GM04504 (cell line): ENCODE data around the gene IL1RAP.
A peak's percentile ranks its signal among the peaks of the same experiment; 100 is the strongest.

Source experiments
- DNase-seq: peaks from one replicate; pipeline ENCODE4 v3.0.0-alpha.2; 2012; ENCODE audit warnings: low read depth

The IL1RAP gene

DNA sequence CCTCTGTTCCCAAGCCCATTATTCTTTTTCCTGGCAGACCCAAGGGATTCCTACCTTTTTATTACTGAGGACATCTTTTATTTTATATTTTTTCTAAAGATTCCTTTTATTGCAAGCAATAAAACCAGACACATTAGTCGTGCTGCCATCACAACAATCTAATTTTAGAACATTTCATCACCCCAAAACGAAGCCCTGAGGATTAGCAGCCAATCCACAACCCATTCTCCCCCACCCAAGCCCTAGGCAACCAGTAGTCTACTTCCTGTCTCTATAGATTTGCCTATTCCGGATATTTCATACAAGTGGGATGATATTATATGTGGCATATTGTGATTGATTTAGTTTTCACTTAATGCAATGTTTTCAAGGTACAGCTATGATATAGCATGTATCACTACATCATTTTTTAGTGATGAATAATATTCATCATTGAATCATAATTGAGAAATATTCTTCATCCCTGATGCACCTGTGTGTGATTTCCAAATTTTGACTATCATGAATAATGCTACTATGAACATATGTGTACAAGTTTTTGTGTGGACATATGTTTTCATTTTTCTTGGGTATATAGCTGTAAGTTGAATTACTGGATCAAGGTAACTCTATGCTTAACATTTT, 65.7 kb downstream of the IL1RAP start:
- DNase-seq: peak; percentile 3

DNA sequence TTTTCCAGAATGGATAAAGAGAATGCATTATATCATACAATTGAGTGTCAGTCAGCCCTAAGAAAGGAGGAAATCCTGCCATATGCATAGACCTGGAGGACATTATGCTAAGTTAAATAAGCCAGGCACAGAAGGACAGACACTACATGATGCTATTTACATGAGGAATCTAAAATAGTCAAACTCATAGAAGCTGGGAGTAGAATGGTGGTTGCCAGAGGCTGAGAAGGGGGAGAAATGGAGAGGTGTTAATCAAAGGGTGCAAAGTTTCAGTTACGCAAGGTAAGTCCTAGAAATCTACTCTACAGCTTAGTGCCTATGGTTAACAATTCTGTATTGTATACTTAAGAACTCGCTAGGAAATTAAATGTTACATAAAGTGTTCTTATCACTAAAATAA, 66.5 kb downstream of the IL1RAP start:
- no peak for DNase-seq

DNA sequence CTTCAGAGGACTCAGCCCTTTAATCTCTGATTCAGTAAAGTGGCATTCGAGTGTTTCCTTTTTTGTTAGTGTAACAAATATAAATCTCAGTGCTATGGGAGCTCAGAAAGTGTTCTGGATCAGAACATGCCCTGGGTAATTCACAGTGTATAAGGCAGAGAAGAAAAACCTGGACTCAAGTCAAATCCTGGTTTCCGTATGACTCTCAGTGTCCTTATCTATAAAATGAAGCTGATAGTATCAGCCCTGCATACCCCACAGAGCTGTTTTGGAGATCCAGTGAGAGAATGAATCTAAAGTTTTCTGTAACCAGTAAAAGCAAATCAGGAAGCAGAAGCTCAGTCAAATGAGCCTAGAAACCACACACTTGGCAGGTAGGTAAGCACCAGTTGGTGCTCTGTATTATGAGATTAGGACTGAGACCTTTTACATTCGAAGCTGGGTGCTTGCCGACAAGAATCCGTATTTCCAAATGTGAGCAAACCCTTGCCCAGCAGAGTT, 67.2 kb downstream of the IL1RAP start:
- peak; percentile 3 for DNase-seq

DNA sequence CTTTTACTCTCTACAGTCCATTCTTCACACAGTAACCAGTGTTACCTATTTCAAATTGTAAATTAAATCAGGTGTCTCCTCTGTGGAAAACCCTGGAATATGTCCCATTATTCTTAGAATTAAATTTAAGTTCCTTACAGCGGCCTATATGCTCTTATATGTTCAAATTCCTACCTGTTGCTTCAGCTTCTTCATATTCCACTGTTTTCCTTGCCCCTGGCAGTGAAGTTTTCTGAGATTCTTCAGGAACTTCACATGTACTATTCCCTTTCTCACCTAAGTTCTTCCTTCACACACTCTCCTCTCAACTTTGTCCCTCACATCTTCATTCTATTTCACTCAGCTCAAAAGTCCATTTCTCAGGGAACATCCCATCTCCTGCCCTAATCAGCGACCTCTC, 68.8 kb downstream of the IL1RAP start:
- DNase-seq: no peak

DNA sequence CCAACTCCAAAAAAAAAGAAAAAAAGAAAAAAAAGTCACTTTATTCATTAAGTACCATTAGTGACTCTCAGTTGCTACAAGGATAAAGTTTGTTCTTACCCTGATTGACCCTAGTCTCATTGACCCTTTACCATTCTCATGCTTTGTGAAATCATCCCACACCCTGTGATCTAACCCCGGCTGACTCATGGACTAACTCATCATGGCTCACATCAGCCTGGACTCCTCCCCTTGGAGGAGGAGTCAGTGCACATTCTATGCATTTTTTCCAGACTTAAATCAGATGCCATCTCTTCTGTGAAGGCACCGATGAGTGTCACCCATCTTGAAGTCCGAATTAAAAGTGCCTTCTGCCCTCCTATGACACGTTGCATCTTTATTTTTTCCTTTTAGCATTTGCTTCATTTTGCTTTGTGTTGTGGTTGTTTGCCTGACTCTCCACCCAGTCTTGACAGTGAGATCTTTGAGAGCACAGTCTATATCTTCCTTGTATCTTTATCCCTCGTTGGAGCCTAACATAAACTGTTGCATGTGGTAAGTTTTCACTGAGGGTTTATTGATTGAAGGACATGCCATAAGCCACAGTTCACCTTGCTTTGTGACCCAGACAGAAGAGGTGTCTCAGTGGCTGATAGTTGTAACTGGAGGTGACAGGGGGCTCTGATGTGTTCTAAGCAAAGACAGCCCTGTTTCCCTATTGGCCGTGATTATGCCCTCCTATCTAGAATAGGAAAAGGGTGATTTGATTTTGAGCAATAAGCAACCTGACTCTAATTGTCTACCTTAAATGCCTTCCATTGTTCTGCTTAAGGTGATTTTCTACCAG, 72.1 kb downstream of the IL1RAP start:
- peak; percentile 85 for DNase-seq

DNA sequence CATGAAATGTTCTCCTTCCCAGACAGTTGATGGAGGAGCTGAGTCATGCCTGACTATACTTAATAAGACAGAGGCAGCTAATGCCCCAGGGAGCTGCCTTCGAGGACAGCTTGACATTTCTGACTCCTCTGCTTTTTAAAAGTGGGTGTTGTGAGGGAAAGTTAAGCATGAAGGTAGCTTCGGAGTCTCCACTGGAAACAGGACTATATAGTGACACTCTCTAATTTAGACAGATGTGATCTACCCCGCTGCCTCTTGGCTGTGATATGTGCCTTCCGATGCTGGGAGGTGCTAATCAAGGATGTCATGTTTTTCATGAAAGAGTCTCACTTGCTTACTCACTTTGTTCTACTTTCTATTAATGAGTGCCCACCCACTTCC, 72.7 kb downstream of the IL1RAP start:
- peak; percentile 26 for DNase-seq

DNA sequence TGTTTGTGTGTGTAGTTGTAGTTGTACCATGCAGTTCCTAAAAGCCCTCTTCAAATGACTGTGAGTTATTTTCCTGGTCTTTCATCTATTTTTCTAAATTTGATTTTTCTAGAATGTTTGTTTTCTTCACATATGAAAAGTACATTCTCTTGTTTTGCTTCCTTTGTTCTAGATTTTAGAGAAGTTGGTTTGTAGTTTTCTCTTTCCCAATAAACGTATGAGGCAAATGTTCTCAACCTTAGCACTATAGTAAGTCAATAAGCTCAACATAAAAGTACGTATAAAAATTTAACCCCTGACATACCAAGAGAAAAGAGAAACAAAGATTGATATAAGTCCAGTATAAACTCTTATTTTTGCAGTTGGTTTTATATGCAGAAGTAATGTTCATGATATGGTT, 74.7 kb downstream of the IL1RAP start:
- DNase-seq: no peak

DNA sequence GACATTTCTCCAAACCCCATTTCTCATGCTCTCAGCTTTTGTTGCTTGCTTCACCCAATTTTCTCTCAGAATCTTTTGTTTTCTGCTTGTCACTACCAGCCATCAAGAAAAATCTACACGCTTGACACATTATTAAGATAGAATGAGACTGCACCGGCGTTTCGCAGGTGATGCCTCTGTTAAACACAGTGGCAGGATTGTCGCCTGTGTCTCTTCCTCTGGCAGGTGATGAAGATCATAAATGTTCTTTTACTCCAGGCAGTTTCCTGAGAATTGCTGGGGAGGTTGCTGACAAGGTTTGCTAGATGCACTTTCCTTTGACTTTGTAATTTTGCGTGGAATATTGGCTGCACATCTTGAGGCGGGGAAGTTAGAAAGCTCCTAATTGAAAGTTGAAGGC, 75.4 kb downstream of the IL1RAP start:
- DNase-seq: no peak

DNA sequence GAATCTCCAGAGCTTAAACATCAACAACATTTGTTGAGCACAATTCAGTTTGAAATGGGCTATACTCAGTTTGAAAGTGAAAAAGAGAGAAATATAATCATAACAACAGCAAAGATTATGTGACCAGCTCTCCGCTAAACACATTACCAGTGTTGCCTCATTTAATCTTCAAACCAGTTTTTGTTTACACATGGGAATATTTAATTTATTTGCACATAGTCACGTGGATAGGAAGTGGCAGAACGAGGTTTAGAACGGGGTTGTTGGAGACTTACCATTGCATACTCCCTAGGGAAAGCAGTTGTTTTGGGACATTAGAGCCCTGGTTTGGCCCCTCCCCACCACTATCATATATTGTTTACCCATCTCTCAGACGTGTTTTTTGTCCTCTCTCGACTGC, 77.2 kb downstream of the IL1RAP start:
- DNase-seq: no peak

DNA sequence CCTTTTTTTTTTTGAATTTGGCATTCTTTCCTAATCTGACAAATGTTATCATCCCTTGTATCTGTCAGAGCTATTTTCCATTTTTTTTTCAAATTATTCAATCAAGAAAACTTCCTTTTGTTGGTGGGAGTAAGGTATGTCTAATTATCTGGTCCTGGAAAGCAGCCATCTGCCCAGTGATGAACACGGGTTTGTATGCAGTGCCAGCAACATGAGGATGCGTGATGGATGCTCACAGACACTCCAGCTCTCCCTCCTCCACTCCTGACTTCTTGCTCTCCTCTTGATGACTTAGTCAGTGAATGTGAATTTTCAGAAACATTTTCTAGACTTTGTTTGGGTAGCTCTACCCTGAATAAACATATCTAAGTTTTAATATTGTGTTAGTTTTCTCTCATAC, 79.2 kb downstream of the IL1RAP start:
- DNase-seq: no peak

DNA sequence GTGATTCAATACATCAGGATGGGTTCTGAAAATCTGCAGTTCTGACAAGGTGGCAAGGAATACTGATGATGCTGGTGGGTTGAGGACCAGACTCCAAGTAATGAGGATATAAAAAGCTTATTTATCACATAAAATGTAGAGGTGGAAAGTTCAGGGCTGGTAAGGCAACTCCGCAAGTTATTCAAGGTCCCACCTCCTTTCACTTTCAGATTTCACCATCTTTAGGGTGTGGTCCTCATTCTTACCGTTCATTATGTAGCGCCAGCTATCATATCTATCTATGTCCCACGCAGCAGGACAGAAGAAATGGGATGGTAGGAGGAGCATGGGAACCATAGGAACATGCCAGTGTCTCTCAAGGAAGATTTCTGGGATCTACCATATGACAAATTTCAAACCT, 80.3 kb downstream of the IL1RAP start:
- no peak for DNase-seq

DNA sequence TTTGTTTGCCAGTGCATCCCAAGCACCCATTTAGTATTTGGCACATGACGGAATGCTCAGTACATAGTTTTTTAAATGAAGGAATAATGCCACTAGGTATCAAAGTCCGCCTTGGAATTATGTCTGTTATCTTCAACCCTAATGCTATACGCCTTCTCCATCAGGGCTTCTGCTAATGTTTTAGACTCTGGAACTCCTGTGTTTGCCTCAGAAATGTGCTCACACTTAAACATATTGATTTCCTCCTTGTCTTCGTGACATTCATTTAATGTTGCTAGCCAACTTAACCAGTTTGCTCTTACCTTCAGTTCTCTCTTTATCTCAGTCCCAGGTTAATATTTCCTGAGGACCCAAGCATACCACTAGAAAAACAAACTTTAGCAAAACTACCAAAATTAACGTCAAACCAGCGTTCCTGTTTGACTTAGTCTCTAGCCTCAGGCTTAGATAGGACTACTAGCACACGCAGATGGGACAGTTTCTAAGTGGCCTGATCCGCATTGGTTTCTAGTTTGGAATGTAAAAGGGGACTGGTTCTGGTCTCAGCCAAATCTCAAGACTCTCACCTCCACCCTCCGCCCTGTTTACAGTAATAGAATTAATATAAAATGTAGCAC, 81.4 kb downstream of the IL1RAP start:
- no peak for DNase-seq

DNA sequence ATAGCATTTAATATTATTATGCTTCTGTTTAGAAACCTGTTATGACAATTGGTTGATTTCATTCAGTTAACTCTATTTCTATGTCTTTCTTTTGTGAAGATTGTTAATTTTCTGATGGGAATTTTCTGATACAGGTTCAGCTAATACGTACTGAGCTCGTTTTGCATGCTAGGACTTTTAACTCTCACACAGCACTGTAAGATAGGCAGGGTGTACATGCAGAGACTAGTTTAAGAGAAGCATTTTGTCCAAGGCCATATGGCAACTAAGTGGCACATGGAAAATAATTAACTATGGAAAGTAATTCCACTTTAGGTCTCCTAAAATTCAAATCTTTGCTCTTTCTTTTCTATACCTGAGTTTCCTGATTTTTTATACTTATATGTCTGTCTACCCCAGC, 81.9 kb downstream of the IL1RAP start:
- no peak for DNase-seq

DNA sequence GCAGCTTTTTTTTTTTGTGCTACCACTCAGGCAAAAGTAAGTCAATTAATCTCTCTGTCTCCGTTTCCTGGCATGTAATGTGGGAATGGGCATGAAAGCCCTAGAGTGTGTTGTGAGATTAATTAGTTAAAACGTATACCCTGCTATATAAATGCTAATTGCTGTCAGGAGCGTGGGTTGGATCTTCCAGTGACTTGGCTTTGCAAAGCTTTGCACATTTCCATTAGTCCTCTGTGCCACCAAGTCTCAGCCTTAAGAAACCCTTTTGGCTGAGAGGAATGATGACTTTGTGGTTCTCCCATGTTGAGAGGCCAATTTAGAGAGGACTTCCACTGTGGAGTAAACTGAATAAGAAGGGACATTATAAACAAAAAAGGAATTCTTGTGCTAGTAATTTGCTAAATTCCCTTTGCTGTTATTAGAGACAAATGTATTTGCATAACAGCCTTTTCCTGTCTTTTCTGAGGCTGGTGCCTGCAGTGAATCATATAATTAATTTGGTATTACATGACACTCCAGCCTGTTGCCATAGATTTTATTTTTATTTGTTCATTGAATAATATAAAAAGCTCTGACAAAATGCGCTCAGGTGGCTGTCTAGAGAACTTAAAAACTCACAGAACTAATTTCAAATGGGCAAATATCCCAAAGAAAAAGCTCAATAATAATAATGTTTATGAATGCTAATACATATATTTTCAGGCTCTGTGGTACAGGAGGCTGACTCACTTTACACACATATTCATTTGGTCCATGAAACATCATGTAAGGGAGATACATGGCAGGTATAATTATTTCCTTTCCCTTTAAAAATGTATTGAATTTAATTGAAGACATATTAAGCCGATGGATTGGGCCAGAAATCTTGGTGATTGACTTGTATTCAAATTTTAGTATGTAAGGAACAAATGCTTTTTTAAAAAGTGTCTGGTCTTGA, 82.7 kb downstream of the IL1RAP start:
- DNase-seq: no peak

DNA sequence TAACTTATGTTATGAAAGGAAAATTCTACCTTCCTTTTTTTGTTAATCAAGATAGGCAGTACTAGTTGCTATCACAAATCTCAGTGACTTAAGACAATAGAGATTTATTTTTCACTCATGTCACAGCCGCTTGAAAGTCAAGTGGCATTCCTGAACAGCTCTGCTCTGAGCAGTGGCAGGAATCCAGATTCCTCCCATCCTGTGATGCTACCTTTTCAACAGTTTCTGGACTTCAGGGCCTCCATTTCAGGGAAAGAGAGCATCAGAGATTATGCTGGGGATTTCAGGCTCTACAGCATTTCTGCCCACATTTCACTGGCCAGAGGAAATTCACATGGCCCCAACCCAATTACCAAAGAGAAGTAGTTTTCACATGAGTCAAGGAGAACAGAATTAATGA, 83.4 kb downstream of the IL1RAP start:
- DNase-seq: no peak

DNA sequence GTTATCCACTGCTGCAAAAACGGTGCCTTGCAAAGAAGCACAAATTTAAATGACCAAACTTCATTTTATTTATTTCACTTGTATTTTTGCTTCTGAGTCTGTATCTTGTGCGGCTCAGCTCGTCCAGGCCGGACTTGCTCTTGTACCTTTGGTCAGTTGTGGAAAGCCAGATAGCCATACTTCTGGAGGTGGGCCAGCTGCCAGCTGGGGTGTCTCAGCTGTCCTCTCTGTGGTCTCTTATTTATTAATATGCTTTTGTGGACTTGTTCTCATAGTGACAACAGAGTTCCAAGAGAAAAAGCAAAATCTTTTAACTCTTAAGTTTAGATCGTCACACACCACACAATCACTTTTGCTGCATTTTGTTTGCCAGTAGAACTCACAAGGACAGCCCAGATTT, 87.7 kb downstream of the IL1RAP start:
- DNase-seq: no peak

DNA sequence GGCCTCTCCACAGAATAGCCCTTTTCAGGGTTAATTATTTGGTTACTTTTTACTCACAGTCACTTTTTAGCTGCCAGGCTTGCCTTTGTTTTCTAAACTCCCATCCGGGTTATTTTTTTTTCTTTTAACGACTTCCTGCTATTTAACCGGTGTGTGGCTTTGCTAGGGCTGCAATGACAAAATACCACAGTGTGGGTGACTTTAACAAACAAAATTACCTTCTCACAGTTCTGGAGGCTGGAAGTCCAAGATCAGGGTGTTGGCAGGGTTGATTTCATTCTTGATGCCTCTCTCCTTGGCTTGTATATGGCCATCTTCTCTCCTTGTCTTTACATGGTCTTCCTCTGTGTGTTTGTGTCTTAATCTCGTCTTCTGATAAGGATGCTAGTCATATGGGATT, 91.5 kb downstream of the IL1RAP start:
- DNase-seq: no peak

DNA sequence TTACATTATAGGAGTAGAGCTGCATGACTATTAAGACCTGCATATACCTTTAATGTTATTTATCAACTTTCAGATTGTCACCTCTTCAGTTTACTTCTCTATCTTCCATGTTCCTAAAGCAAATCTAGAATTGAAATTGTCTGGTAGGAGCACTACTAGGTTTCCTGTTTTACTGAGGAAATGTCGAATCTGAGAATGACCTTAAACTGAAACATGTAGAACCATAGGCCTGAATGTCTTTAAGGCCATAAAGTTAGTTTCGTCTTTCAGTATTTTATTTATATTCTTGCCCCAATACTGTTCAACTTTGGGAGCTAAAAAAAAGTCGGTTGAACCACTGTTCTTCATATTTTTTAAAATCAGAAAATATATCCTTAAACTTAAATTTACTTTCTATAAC, 92.7 kb downstream of the IL1RAP start:
- no peak for DNase-seq

DNA sequence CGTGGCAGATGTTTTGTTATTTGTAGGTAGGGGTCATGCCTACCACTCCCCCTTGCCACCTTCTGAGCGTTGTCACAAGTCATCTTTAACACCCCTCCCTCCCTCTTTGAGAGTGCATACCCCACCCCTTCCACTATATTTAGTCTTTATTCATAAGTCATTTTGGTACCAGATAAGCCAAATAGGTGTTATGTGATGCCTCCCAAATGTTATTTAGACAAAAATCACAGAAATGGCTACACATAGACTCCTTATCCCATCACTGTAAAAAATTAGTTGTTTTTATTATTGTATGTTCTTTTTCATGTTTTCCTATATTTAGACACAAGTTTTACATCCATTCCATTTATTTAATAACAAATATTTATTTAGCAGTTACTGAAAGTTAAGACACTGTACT, 93.1 kb downstream of the IL1RAP start:
- no peak for DNase-seq

DNA sequence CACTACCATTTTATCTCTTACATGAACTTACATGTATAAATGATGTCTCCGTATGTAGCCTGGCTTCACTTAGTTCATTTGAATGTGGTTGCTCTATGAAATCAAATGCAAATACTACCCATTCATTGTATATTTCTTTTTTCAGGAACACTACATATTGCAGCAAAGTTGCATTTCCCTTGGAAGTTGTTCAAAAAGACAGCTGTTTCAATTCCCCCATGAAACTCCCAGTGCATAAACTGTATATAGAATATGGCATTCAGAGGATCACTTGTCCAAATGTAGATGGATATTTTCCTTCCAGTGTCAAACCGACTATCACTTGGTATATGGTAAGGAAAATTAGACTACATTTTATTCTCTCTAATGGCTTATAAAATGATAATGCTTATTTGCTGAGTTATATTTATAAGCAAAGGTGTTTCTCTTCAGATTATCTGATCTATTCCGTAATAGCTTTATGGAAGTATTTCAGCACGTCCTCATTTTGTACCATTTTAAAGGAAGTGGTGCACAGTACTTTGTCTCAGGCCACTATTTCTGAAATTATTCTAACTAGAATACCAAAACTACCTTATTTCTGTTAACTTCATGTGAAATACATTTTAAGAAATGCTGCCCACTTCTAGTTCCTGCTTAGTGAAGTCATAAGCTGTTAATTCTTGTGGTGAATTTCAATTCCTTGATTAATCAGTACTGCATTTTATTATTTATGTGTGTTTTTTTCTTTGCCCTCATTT, 95.1 kb downstream of the IL1RAP start:
- no peak for DNase-seq

DNA sequence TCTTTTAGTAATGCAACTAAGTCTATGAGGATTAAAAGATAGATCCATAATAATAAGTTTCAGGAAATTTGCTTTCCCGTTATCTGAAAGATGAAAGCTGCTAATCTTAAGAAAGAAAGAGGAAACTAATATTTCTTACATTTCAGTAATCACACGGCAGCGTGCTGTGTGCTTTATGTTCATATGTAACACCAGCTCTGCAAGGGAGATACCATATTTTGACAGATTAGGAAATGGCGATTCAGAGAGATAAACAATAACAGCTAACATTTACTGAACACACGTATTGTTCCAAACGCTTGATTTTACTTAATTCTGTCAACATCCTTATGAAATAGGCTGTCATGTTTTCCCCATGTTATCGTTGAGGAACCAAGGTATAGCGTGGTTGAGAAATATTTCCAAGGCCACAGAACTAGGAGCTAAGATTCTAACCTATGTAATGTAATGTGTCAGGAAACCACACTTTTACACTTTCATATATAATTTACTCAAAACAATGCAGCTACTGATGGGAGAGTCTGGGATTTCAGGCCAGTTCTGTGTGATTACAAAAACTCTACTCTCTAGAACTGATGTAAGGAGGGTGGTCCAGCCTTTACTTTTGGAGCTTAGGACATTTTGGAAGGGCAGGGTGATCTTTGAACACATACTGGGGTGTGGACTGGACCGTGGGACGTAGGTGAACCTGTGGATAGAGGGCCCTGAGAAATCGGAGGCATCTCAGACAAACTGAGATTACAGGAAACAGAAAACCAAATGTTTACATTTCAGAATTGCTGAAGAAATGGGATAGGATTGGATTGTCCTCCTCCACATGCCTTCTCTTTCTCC, 100.6 kb downstream of the IL1RAP start:
- DNase-seq: no peak
